ENCODE data around the gene SERBP1.

DNA sequence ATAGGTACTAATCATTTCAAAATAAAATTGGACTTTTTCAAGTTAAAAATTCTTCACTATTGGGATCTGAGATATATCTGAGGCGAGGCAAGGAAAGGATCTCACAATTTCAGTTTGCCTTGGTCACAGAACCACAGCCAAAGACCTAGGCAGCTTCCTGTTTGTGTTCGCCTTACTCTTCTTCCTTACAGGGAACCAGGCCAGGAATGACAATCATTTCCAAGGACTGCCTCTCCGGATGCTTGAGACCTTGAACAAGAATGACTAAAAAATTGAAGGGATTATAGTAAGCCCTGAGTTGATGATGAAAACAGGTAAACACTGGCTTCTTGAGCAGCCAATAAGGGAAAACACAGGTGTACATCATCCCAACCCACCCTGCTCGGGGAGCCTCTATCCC is 35.2 kb upstream of the SERBP1 start:
- TF ChIP-seq, protein P1, sequence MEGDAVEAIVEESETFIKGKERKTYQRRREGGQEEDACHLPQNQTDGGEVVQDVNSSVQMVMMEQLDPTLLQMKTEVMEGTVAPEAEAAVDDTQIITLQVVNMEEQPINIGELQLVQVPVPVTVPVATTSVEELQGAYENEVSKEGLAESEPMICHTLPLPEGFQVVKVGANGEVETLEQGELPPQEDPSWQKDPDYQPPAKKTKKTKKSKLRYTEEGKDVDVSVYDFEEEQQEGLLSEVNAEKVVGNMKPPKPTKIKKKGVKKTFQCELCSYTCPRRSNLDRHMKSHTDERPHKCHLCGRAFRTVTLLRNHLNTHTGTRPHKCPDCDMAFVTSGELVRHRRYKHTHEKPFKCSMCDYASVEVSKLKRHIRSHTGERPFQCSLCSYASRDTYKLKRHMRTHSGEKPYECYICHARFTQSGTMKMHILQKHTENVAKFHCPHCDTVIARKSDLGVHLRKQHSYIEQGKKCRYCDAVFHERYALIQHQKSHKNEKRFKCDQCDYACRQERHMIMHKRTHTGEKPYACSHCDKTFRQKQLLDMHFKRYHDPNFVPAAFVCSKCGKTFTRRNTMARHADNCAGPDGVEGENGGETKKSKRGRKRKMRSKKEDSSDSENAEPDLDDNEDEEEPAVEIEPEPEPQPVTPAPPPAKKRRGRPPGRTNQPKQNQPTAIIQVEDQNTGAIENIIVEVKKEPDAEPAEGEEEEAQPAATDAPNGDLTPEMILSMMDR (conservative IDR thresholded peaks at IDR 0.05): no peak
- TF ChIP-seq EZH2 (IDR thresholded peaks at IDR 0.05; ENCODE audit: low read depth): no peak
